B cell (primary cell): ENCODE results near the gene DHX38. TPM values are rescaled to one million over a fixed set of nuclear protein-coding genes. Genes with fewer than 3 reads are reported as not detected.

Source experiments
- ATAC-seq: fragments of 200-7000 bp; cut with Tn5 transposase; one replicate; pipeline ENCODE4 v1.10.0; 2021; ENCODE audit warnings: low read depth, mild to moderate bottlenecking, moderate number of reproducible peaks, moderate library complexity
- CTCF ChIA-PET: fragments of 350-600 bp; sonication (Branson Sonifier 250); formaldehyde crosslinking; loops from one replicate; lab custom pipeline; 2021; ENCODE audit warnings: antibody characterized with exemption, inconsistent platforms; lab: Charles Lee
- POLR2A ChIA-PET: fragments of 350-600 bp; sonication (Branson Sonifier 250); formaldehyde crosslinking; loops from one replicate; lab custom pipeline; 2021; ENCODE audit warnings: antibody characterized with exemption; lab: Charles Lee
- DNase-seq: peaks from one replicate; pipeline ENCODE4 v3.0.0; 2013
- H2AFZ ChIP-seq: 2 replicates; pipeline ENCODE4 v1.6.1; 2012; ENCODE audit warnings: mild to moderate bottlenecking, low read depth, low read length; ENCODE audit not compliant: insufficient read depth, poor library complexity, severe bottlenecking
- H3K27ac ChIP-seq, 2 donors: 1 replicate in 1 of 2; 2 replicates in 1 of 2; pipeline ENCODE4 v1.5.1; 2012 to 2013; ENCODE audit warnings: low read length in 2 of 2, mild to moderate bottlenecking in 2 of 2, moderate library complexity in 1 of 2
- H3K27me3 ChIP-seq, 4 experiments: fragments of 200-600 bp in 1 of 4; sonication (generic) in 1 of 4; replicated peaks in 1 of 4; 1 replicate in 2 of 4; 2 replicates in 2 of 4; pipeline versions ENCODE4 v1.6.1 to v1.7.0; 2013 to 2016; ENCODE audit warnings: low read length in 3 of 4, mild to moderate bottlenecking in 2 of 4, mixed read lengths in 1 of 4, moderate library complexity in 1 of 4; ENCODE audit not compliant: insufficient read depth in 4 of 4, control insufficient read depth in 3 of 4; ENCODE audit errors: control extremely low read depth in 1 of 4
- H3K36me3 ChIP-seq, 2 experiments: replicated peaks in 1 of 2; 1 replicate in 1 of 2; 2 replicates in 1 of 2; pipeline versions ENCODE4 v1.6.1 to v1.7.1; 2013; ENCODE audit warnings: low read length in 1 of 2; ENCODE audit not compliant: insufficient read depth in 2 of 2, control insufficient read depth in 1 of 2; ENCODE audit errors: control extremely low read depth in 1 of 2, extremely low read depth in 1 of 2
- H3K4me1 ChIP-seq, 2 donors: fragments of 200-600 bp in 1 of 2; sonication (generic) in 1 of 2; 1 replicate in 1 of 2; 2 replicates in 1 of 2; pipeline versions ENCODE4 v1.5.1 to v1.6.1; 2013 to 2017; ENCODE audit warnings: low read length in 2 of 2; ENCODE audit not compliant: control insufficient read depth in 2 of 2, insufficient read depth in 2 of 2
- H3K4me2 ChIP-seq: replicated peaks from 2 replicates; pipeline ENCODE3; 2012; ENCODE audit warnings: mild to moderate bottlenecking, low read depth, low read length; ENCODE audit not compliant: poor library complexity, severe bottlenecking
- H3K4me3 ChIP-seq, 5 experiments: fragments of 200-600 bp in 1 of 5; sonication (generic) in 1 of 5; 1 replicate in 3 of 5; 2 replicates in 2 of 5; pipeline versions ENCODE4 v1.5.1 to v1.7.0; 2011 to 2016; ENCODE audit warnings: low read length in 4 of 5, mild to moderate bottlenecking in 4 of 5, low read depth in 2 of 5, control low read depth in 1 of 5, moderate library complexity in 1 of 5; ENCODE audit not compliant: insufficient read depth in 1 of 5; ENCODE audit errors: control extremely low read depth in 1 of 5, extremely low read depth in 1 of 5
- H3K79me2 ChIP-seq: fragments of 200-600 bp; sonication (generic); one replicate; pipeline ENCODE4 v1.6.0; 2016; ENCODE audit warnings: low read length; ENCODE audit not compliant: control insufficient read depth, insufficient read depth
- H3K9ac ChIP-seq: fragments of 200-600 bp; sonication (generic); 2 replicates; pipeline ENCODE4 v1.6.1; 2017; ENCODE audit warnings: mild to moderate bottlenecking, low read length, moderate library complexity
- H3K9me3 ChIP-seq, 3 donors: one replicate each; pipeline versions ENCODE4 v1.6.1 to v1.7.1; 2013; ENCODE audit warnings: low read length in 2 of 3; ENCODE audit not compliant: control insufficient read depth in 2 of 3, insufficient read depth in 1 of 3; ENCODE audit errors: control extremely low read depth in 1 of 3
- H4K20me1 ChIP-seq: 2 replicates; pipeline ENCODE4 v1.6.0; 2012; ENCODE audit warnings: mild to moderate bottlenecking, low read length; ENCODE audit not compliant: insufficient read depth, control insufficient read depth, poor library complexity, severe bottlenecking
- H3K27ac Mint-ChIP-seq: one replicate; pipeline ENCODE4 v1.8.0; 2021; ENCODE audit warnings: mixed read lengths
- H3K27me3 Mint-ChIP-seq: one replicate; pipeline ENCODE4 v1.8.0; 2021; ENCODE audit warnings: mixed read lengths
- H3K4me1 Mint-ChIP-seq: one replicate; pipeline ENCODE4 v1.8.0; 2021; ENCODE audit warnings: mixed read lengths
- H3K4me3 Mint-ChIP-seq: one replicate; pipeline ENCODE4 v1.8.0; 2021; ENCODE audit warnings: mixed read lengths
- H3K9me3 Mint-ChIP-seq: one replicate; pipeline ENCODE4 v1.8.0; 2022; ENCODE audit warnings: mixed read lengths; ENCODE audit not compliant: insufficient read depth
- EZH2 ChIP-seq: IDR thresholded peaks from 2 replicates; pipeline ENCODE4 v1.6.1; 2012; ENCODE audit warnings: borderline replicate concordance, low read depth, mild to moderate bottlenecking, moderate library complexity, low read length; ENCODE audit not compliant: insufficient read depth, poor library complexity, severe bottlenecking
- WGBS: methylation state at CpG from one replicate; pipeline ENCODE4 v1.1.5; 2013; ENCODE audit warnings: missing lambda C conversion rate; ENCODE audit not compliant: insufficient coverage; 5-methylcytosine and 5-hydroxymethylcytosine counted together
- intact Hi-C: fragments of 100-400 bp; cut with micrococcal nuclease; formaldehyde crosslinking; loops from one replicate; pipeline ENCODE4 v1.10.0; 2022
- polyA plus RNA-seq: library from polyadenylated mRNA; depleted of rRNA; stranded (reverse); fragments of >200 nt; gene quantifications from 2 replicates; pipeline ENCODE4 v1.2.3, GENCODE V29; 2012
- total RNA-seq, 2 donors: library from RNA; stranded (reverse); fragments of 120-200 nt in 1 of 2; gene quantifications; 1 replicate in 1 of 2; 2 replicates in 1 of 2; pipeline versions ENCODE4 v1.2.3 to v1.2.4, GENCODE V29; 2013 to 2022
- TF ChIP-seq, protein P1 (sequence below): fragments of 200-600 bp; IDR thresholded peaks from one replicate; pipeline ENCODE4 v1.8.0; 2022; ENCODE audit warnings: antibody characterized with exemption, mild to moderate bottlenecking

The DHX38 gene
- total and polyA plus RNA-seq, 2 donors (not counting 1 experiment from before 2014, with no cell fraction given), result 98.2 to 114 TPM

- TF ChIP-seq, protein P1, sequence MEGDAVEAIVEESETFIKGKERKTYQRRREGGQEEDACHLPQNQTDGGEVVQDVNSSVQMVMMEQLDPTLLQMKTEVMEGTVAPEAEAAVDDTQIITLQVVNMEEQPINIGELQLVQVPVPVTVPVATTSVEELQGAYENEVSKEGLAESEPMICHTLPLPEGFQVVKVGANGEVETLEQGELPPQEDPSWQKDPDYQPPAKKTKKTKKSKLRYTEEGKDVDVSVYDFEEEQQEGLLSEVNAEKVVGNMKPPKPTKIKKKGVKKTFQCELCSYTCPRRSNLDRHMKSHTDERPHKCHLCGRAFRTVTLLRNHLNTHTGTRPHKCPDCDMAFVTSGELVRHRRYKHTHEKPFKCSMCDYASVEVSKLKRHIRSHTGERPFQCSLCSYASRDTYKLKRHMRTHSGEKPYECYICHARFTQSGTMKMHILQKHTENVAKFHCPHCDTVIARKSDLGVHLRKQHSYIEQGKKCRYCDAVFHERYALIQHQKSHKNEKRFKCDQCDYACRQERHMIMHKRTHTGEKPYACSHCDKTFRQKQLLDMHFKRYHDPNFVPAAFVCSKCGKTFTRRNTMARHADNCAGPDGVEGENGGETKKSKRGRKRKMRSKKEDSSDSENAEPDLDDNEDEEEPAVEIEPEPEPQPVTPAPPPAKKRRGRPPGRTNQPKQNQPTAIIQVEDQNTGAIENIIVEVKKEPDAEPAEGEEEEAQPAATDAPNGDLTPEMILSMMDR, result no peak
- ChIA-PET CTCF (interaction anchor here (1.7 kb wide), 1 partner anchor 14 kb away, joined by 5 read pairs; no protein-coding TSS in a partner anchor), POLR2A (no interaction called here)
- H3K4me3 ChIP-seq, result no peak overlapping the region
- WGBS, result 97% methylated on average over 21 of the region's 23 CpGs
- peaks cover 0 to 65% of the 10 kb centered on the region in 2 experiments for H3K36me3 ChIP-seq
- no peak overlapping the region for H2AFZ ChIP-seq
- H3K9ac ChIP-seq, result no peak overlapping the region
- H3K27ac ChIP-seq, result no peak overlapping the region
- DNase-seq (no peak), ATAC-seq (no peak)
- intact Hi-C loops, result no loop called here
- H3K27me3 ChIP-seq, result no peaks in the 10 kb centered on the region
- H3K4me1 Mint-ChIP-seq, result no peaks in the 10 kb centered on the region
- no peaks in the 10 kb centered on the region for H3K79me2 ChIP-seq
- no peaks in the 10 kb centered on the region for H3K9me3 ChIP-seq
- no peaks in the 10 kb centered on the region for H3K27me3 Mint-ChIP-seq
- H3K9me3 Mint-ChIP-seq, result peaks cover 6% of the 10 kb centered on the region
- H3K4me1 ChIP-seq, result no peaks in the 10 kb centered on the region
- no peak overlapping the region for H3K4me3 Mint-ChIP-seq
- H3K27ac Mint-ChIP-seq, result no peak overlapping the region
- H4K20me1 ChIP-seq, result no peaks in the 10 kb centered on the region
- H3K4me2 ChIP-seq, result no peak overlapping the region
Measured at GRCh38 chr16:72110662-72111615, 17.3 kb downstream of the DHX38 start.

DNA sequence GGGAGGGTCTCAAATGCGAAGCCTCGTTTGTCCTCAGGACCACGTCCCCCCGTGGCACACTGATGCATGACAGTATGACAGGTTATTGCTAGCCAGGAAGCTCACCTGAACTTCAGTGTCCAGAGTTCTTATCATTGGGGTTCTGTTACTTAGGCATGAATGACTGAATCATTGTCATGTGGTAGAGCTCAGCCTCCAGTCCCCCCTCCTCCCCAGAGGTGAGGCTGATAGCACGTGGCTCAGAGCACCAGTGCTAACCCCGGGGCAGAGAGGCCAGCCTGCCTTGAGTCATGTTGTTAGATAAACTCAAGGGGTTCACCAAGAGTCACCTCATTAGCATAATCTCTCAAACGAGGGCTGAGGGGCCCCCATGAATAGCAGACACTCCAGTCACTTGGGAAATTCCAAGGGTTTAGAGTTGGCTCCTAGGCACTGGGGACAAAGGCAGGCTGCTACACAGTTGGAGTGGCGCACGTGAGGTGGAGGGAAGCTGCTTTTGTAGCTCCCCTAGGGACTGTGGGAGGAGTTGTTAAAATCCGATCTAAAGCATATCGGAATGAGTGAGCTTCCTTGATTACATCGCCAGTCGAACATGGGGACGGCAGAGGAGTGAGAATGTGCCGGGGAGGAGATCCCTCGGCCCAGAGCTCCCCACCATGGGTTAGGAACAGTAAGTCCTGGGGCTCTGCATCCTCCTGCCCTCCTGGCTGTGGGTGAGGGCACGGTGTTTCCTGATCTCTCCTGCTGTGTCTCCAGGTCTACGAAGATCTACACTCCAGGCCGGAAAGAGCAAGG is 18.2 kb downstream of the DHX38 start:
- H3K27me3 ChIP-seq, result no peaks in the 10 kb centered on the region
- H3K27ac ChIP-seq, result no peak overlapping the region
- peaks cover 6% of the 10 kb centered on the region for H3K9me3 Mint-ChIP-seq
- DNase-seq, result no peak
- H3K79me2 ChIP-seq, result no peaks in the 10 kb centered on the region
- ATAC-seq, result no peak
- WGBS, result 95% methylated on average over 13 of the region's 19 CpGs
- H3K4me2 ChIP-seq, result no peak overlapping the region
- no peaks in the 10 kb centered on the region for H3K27me3 Mint-ChIP-seq
- H3K9me3 ChIP-seq, result no peaks in the 10 kb centered on the region
- CTCF ChIA-PET, result interaction anchor here (1.7 kb wide), 1 partner anchor 13 kb away, joined by 5 read pairs; no protein-coding TSS in a partner anchor
- H4K20me1 ChIP-seq, result no peaks in the 10 kb centered on the region
- intact Hi-C loops, result no loop called here
- H3K4me3 Mint-ChIP-seq, result no peak overlapping the region
- H3K4me1 ChIP-seq, result no peaks in the 10 kb centered on the region
- no peak overlapping the region for H2AFZ ChIP-seq
- peaks cover 0 to 57% of the 10 kb centered on the region in 2 experiments for H3K36me3 ChIP-seq
- H3K9ac ChIP-seq, result no peak overlapping the region
- no peak overlapping the region for H3K27ac Mint-ChIP-seq
- H3K4me3 ChIP-seq, result no peak overlapping the region
- POLR2A ChIA-PET, result no interaction called here
- TF ChIP-seq, protein P1, result no peak
- no peak for TF ChIP-seq EZH2
- H3K4me1 Mint-ChIP-seq, result no peaks in the 10 kb centered on the region
